PC-3 (cell line): Measurements from ENCODE around the gene ADAT3. TPM values are rescaled to one million over a fixed set of nuclear protein-coding genes. Genes with fewer than 3 reads are reported as not detected.

Experiments used
- ATAC-seq: fragments of 200-7000 bp; cut with Tn5 transposase; 2 replicates; pipeline ENCODE4 v1.9.1; 2020; ENCODE audit warnings: mild to moderate bottlenecking, moderate library complexity
- BruUV-seq: library from RNA; stranded (reverse); fragments of 400-500 nt; replicated peaks from 2 replicates; lab custom pipeline; 2021; lab: Mats Ljungman, UMichigan
- CTCF ChIA-PET: fragments of 300-600 bp; sonication (Branson Sonifier 250); formaldehyde crosslinking; loops from one replicate; lab custom pipeline; 2022; ENCODE audit warnings: antibody characterized with exemption; lab: Charles Lee
- POLR2A ChIA-PET: fragments of 300-600 bp; sonication (Branson Sonifier 250); formaldehyde crosslinking; loops from one replicate; lab custom pipeline; 2022; ENCODE audit warnings: antibody characterized with exemption; ENCODE audit not compliant: unreplicated experiment; lab: Charles Lee
- DNase-seq: peaks from one replicate; pipeline ENCODE4 v3.0.0-alpha.2; 2015
- H2AFZ ChIP-seq: fragments of 300-600 bp; sonication (generic); 2 replicates; pipeline ENCODE4 v1.6.0; 2016; ENCODE audit warnings: antibody characterized with exemption, low read length
- H3F3A ChIP-seq: fragments of 300-600 bp; sonication (generic); one replicate; pipeline ENCODE4 v1.6.0; 2017; ENCODE audit warnings: antibody characterized with exemption, low read length, control low read depth, mild to moderate bottlenecking; ENCODE audit not compliant: unreplicated experiment
- H3K27ac ChIP-seq: fragments of 300-600 bp; sonication (generic); 2 replicates; pipeline ENCODE4 v1.5.1; 2016; ENCODE audit warnings: mild to moderate bottlenecking, low read length
- H3K27me3 ChIP-seq: fragments of 300-600 bp; sonication (generic); 2 replicates; pipeline ENCODE4 v1.6.1; 2016; ENCODE audit warnings: low read length, mixed read lengths
- H3K36me3 ChIP-seq: fragments of 300-600 bp; sonication (generic); 2 replicates; pipeline ENCODE4 v1.6.1; 2016; ENCODE audit warnings: low read depth, mixed run types, low read length, mixed read lengths
- H3K4me1 ChIP-seq: fragments of 300-600 bp; sonication (generic); 2 replicates; pipeline ENCODE4 v1.5.1; 2016; ENCODE audit warnings: low read length; ENCODE audit not compliant: insufficient read depth
- H3K4me2 ChIP-seq: fragments of 300-600 bp; sonication (generic); 2 replicates; pipeline ENCODE4 v1.6.0; 2016; ENCODE audit warnings: low read length
- H3K4me3 ChIP-seq: fragments of 300-600 bp; sonication (generic); 2 replicates; pipeline ENCODE4 v1.5.1; 2016; ENCODE audit warnings: mild to moderate bottlenecking, low read length, mixed read lengths
- H3K79me2 ChIP-seq: fragments of 300-600 bp; sonication (generic); 2 replicates; pipeline ENCODE4 v1.6.1; 2017; ENCODE audit warnings: low read length, mixed read lengths
- H3K9ac ChIP-seq: fragments of 300-600 bp; sonication (generic); 2 replicates; pipeline ENCODE4 v1.6.0; 2016; ENCODE audit warnings: mild to moderate bottlenecking, low read length
- H3K9me2 ChIP-seq: fragments of 300-600 bp; sonication (generic); replicated peaks from 2 replicates; pipeline ENCODE4 v1.6.1; 2016; ENCODE audit warnings: mixed run types, low read length, mixed read lengths
- H3K9me3 ChIP-seq: fragments of 300-600 bp; sonication (generic); 2 replicates; pipeline ENCODE4 v1.6.1; 2016; ENCODE audit warnings: low read length, mixed read lengths
- H4K20me1 ChIP-seq: fragments of 300-600 bp; sonication (generic); 2 replicates; pipeline ENCODE4 v1.6.1; 2016; ENCODE audit warnings: low read length, mixed read lengths
- EZH2 ChIP-seq: fragments of 300-600 bp; sonication (generic); IDR thresholded peaks from one replicate; pipeline ENCODE4 v1.6.1; 2017; ENCODE audit warnings: antibody characterized with exemption, mild to moderate bottlenecking, low read length; ENCODE audit not compliant: unreplicated experiment
- EZH2phosphoT487 ChIP-seq: fragments of 300-600 bp; sonication (generic); IDR thresholded peaks from 2 replicates; pipeline ENCODE4 v1.6.1; 2018; ENCODE audit warnings: mild to moderate bottlenecking, antibody characterized with exemption, low read length, borderline replicate concordance
- intact Hi-C: fragments of 100-400 bp; cut with micrococcal nuclease; formaldehyde crosslinking; loops from 2 replicates; pipeline ENCODE4 v1.9.0; 2023
- total RNA-seq: library from RNA; depleted of rRNA; stranded (reverse); fragments of >200 nt; gene quantifications from 2 replicates; pipeline ENCODE4 v1.2.3, GENCODE V29; 2014
- TF ChIP-seq, protein P1 (sequence below): fragments of 300-600 bp; sonication (generic); conservative IDR thresholded peaks from 2 replicates; pipeline ENCODE4 v1.5.1; 2017; ENCODE audit warnings: antibody characterized with exemption, low read depth, mild to moderate bottlenecking, low read length

Gene ADAT3
- total RNA-seq, 1 experiment from 2014 or later: 8.4 TPM

DNA sequence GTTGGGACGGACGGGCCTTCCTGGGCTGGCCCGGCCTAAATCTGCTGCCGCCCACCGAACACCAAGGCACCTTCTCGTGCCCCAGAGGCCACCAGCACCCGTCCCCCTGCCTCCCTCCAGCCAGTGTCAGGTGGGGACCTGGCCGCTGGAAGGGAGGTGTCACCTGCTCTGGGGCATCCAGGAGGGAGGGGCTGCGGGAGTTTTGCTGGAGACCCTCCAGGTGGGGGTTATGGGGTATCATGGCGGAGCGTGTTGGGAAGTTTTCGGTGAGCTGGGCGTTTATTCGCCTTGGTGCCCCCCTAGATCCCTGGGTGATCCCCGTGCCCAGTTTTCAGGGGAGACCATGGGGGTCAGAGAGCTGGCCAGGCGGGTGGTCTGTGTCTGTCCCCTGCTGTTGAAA lies 45.4 kb downstream of the ADAT3 start:
- BruUV-seq: no TSS peak
- Histone ChIP-seq H3K27ac (no peak overlapping the region), H3K9me2 (no peaks in the 10 kb centered on the region), H3K79me2 (peaks cover 72% of the 10 kb centered on the region), H4K20me1 (no peaks in the 10 kb centered on the region), H3K4me3 (no peak overlapping the region), H3K4me1 (no peaks in the 10 kb centered on the region), H3K9me3 (no peaks in the 10 kb centered on the region), H2AFZ (no peak overlapping the region), H3K9ac (no peak overlapping the region), H3K4me2 (no peak overlapping the region), H3F3A (no peaks in the 10 kb centered on the region), H3K36me3 (no peaks in the 10 kb centered on the region), H3K27me3 (no peaks in the 10 kb centered on the region)
- intact Hi-C loops: no loop called here
- TF ChIP-seq, protein P1, sequence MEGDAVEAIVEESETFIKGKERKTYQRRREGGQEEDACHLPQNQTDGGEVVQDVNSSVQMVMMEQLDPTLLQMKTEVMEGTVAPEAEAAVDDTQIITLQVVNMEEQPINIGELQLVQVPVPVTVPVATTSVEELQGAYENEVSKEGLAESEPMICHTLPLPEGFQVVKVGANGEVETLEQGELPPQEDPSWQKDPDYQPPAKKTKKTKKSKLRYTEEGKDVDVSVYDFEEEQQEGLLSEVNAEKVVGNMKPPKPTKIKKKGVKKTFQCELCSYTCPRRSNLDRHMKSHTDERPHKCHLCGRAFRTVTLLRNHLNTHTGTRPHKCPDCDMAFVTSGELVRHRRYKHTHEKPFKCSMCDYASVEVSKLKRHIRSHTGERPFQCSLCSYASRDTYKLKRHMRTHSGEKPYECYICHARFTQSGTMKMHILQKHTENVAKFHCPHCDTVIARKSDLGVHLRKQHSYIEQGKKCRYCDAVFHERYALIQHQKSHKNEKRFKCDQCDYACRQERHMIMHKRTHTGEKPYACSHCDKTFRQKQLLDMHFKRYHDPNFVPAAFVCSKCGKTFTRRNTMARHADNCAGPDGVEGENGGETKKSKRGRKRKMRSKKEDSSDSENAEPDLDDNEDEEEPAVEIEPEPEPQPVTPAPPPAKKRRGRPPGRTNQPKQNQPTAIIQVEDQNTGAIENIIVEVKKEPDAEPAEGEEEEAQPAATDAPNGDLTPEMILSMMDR: no peak
- TF ChIP-seq EZH2: no peak
- TF ChIP-seq EZH2phosphoT487: no peak
- DNase-seq (no peak), ATAC-seq (no peak)
- POLR2A ChIA-PET: no interaction called here
- CTCF ChIA-PET: no interaction called here

DNA sequence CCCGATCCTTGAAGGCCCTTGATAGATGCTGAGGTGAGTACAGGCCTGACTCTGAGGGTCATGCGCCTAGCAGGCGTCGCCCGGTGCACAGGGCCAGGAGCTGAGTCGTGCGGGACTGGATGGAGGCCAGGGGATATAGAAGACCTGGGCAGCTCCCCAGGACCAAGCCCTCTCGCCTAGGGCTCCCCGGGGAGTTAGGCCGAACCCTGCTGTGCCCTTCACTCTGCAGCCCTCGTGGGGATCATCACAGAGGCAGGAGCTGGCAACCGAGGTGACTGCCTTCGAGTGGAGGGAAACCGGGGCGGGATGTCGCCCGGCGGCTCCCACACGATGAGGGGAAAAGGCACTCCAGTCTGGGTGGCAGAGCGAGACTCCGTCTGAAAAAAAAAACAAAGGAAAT lies 47.4 kb downstream of the ADAT3 start:
- Histone ChIP-seq H3K9me3 (no peaks in the 10 kb centered on the region), H3K36me3 (no peaks in the 10 kb centered on the region), H3K9me2 (no peaks in the 10 kb centered on the region), H3K79me2 (peaks cover 66% of the 10 kb centered on the region), H4K20me1 (no peaks in the 10 kb centered on the region), H3K4me1 (no peaks in the 10 kb centered on the region), H2AFZ (no peak overlapping the region), H3K4me3 (no peak overlapping the region), H3K4me2 (no peak overlapping the region), H3K27ac (no peak overlapping the region), H3K9ac (no peak overlapping the region), H3F3A (no peaks in the 10 kb centered on the region), H3K27me3 (no peaks in the 10 kb centered on the region)
- TF ChIP-seq EZH2: no peak
- no peak for TF ChIP-seq EZH2phosphoT487
- TF ChIP-seq, protein P1: no peak
- intact Hi-C loops: no loop called here
- CTCF ChIA-PET: no interaction called here
- no TSS peak for BruUV-seq
- POLR2A ChIA-PET: no interaction called here
- no peak for DNase-seq
- no peak for ATAC-seq

DNA sequence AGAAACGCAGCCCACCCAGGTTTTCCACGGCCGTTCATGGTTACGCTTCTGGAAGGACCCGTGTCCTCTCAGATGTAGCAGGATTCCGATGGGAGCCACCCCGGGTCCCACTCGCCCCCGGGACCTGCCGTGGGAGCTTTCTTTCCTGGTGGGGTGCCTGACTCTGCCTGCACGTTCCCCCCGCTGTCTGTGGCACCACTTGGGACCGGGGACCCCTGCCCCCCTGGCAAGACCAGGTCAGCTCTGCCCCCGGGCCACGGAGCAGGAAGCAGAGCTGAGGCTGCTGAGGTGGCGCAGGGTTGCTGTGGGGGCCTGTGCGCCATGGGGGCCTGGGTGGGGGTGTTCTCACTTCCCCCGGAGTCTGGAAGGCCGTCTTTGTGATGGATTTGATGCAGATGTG lies 47.8 kb downstream of the ADAT3 start:
- TF ChIP-seq EZH2: no peak
- TF ChIP-seq, protein P1: no peak
- TF ChIP-seq EZH2phosphoT487: no peak
- H3K4me3 ChIP-seq: no peak overlapping the region
- H3K4me2 ChIP-seq: no peak overlapping the region
- intact Hi-C loops: no loop called here
- no peaks in the 10 kb centered on the region for H3K4me1 ChIP-seq
- H3K27me3 ChIP-seq: no peaks in the 10 kb centered on the region
- DNase-seq (no peak), ATAC-seq (no peak)
- H3K9me2 ChIP-seq: no peaks in the 10 kb centered on the region
- no peak overlapping the region for H2AFZ ChIP-seq
- ChIA-PET CTCF (no interaction called here), POLR2A (no interaction called here)
- H3K36me3 ChIP-seq: no peaks in the 10 kb centered on the region
- H3K79me2 ChIP-seq: peaks cover 62% of the 10 kb centered on the region
- no peaks in the 10 kb centered on the region for H3F3A ChIP-seq
- no peaks in the 10 kb centered on the region for H3K9me3 ChIP-seq
- H3K9ac ChIP-seq: no peak overlapping the region
- H4K20me1 ChIP-seq: no peaks in the 10 kb centered on the region
- BruUV-seq: no TSS peak
- no peak overlapping the region for H3K27ac ChIP-seq
